Femur (tissue), 1 donor: ENCODE data around the gene TMEM258.

ENCODE experiments used
- DNase-seq: peaks from one replicate; pipeline ENCODE4 v3.0.0-alpha.2; 2017

TMEM258 gene

GRCh38 chr11:61792310-61793082, at the start of gene TMEM258, which contains the start of gene FEN1:
TMEM258 (minus strand) TSS chr11:61792599; CDS start chr11:61792558, 41 bp downstream.
FEN1 (plus strand) TSS chr11:61792911; CDS start chr11:61795362, 2,451 bp downstream.
- peak; percentile 95 for DNase-seq

- no peak for DNase-seq
Measured at GRCh38 chr11:61841636-61842527, 49.5 kb upstream of the TMEM258 start.

GRCh38 chr11:61840371-61840770, 48.0 kb upstream of the TMEM258 start:
- DNase-seq, result no peak

GRCh38 chr11:61839742-61840141, 47.3 kb upstream of the TMEM258 start:
- no peak for DNase-seq

- DNase-seq, result no peak
Measured at GRCh38 chr11:61838921-61839320, 46.5 kb upstream of the TMEM258 start.

- DNase-seq, result no peak
Measured at GRCh38 chr11:61838501-61838900, 46.1 kb upstream of the TMEM258 start.

GRCh38 chr11:61837411-61838005, 45.1 kb upstream of the TMEM258 start:
- DNase-seq, result no peak

GRCh38 chr11:61836193-61836592, 43.8 kb upstream of the TMEM258 start:
- no peak for DNase-seq

GRCh38 chr11:61834278-61835048, 42.1 kb upstream of the TMEM258 start:
- DNase-seq, result peak; percentile 84

GRCh38 chr11:61833926-61834277, 41.5 kb upstream of the TMEM258 start:
- no peak for DNase-seq

GRCh38 chr11:61833471-61833870, 41.1 kb upstream of the TMEM258 start:
- no peak for DNase-seq

GRCh38 chr11:61832754-61833153, 40.4 kb upstream of the TMEM258 start:
- DNase-seq, result no peak

GRCh38 chr11:61832207-61832606, 39.8 kb upstream of the TMEM258 start:
- DNase-seq, result no peak

GRCh38 chr11:61830237-61831105, 38.1 kb upstream of the TMEM258 start:
- no peak for DNase-seq

GRCh38 chr11:61829806-61830205, 37.4 kb upstream of the TMEM258 start:
- DNase-seq, result no peak

GRCh38 chr11:61828629-61829407, 36.4 kb upstream of the TMEM258 start:
- DNase-seq, result peak; percentile 63

- peak; percentile 40 for DNase-seq
Measured at GRCh38 chr11:61828379-61828628, 35.9 kb upstream of the TMEM258 start.

- DNase-seq, result peak; percentile 98
Measured at GRCh38 chr11:61827571-61828378, 35.4 kb upstream of the TMEM258 start, which contains the start of gene FADS2. FADS2 (plus strand) TSS chr11:61828300; CDS start chr11:61828391, 91 bp downstream.

GRCh38 chr11:61826930-61827570, 34.7 kb upstream of the TMEM258 start:
- peak; percentile 71 for DNase-seq

GRCh38 chr11:61820174-61820573, 27.8 kb upstream of the TMEM258 start:
- DNase-seq, result no peak
